BLaER1 (cell line): Measurements from ENCODE around the gene NSG1.
A peak's percentile ranks its signal among the peaks of the same experiment; 100 is the strongest.
"Not testable (repeated sequence)": the region's sequence is repeated elsewhere in the genome, so short reads cannot be mapped to it uniquely, and the experiment has no call there.

ENCODE experiments used
- H3K27ac ChIP-seq: shearing (Covaris generic); formaldehyde crosslinking; 2 replicates; pipeline ENCODE4 v1.8.1; 2022
- H3K27me3 ChIP-seq: shearing (Covaris generic); formaldehyde crosslinking; 2 replicates; pipeline ENCODE4 v1.8.1; 2022
- H3K36me3 ChIP-seq: shearing (Covaris generic); formaldehyde crosslinking; 2 replicates; pipeline ENCODE4 v1.8.1; 2022
- H3K4me1 ChIP-seq: shearing (Covaris generic); formaldehyde crosslinking; 2 replicates; pipeline ENCODE4 v1.8.1; 2022
- H3K4me2 ChIP-seq: shearing (Covaris generic); formaldehyde crosslinking; 2 replicates; pipeline ENCODE4 v1.8.1; 2022
- H3K4me3 ChIP-seq: shearing (Covaris generic); formaldehyde crosslinking; 2 replicates; pipeline ENCODE4 v1.8.1; 2022
- H3K9ac ChIP-seq: shearing (Covaris generic); formaldehyde crosslinking; 2 replicates; pipeline ENCODE4 v1.8.1; 2022
- H3K9me3 ChIP-seq: shearing (Covaris generic); formaldehyde crosslinking; 2 replicates; pipeline ENCODE4 v1.8.1; 2022
- H4K20me1 ChIP-seq: shearing (Covaris generic); formaldehyde crosslinking; 2 replicates; pipeline ENCODE4 v1.8.1; 2022
- Cebpa-rat ChIP-seq: shearing (Covaris generic); IDR thresholded peaks from 2 replicates; pipeline ENCODE4 v1.8.1; 2022

NSG1 gene

GRCh38 chr4:4386736-4387392, at the start of gene NSG1:
Gene NSG1, plus strand, starts transcription at chr4:4387102. Its CDS starts 528 bp downstream, at chr4:4387630.
- H3K4me3 ChIP-seq: peak within 1 kb of the TSS; percentile 76
- no peak for TF ChIP-seq Cebpa-rat
- H3K27me3 ChIP-seq: peaks cover 90% of the 10 kb centered on the region
- peak within 1 kb of the TSS; percentile 45; the same call in 1 of the 2 replicates for H3K9ac ChIP-seq
- H3K9me3 ChIP-seq: no peaks in the 10 kb centered on the region
- H4K20me1 ChIP-seq: peaks cover 28% of the 10 kb centered on the region
- H3K4me2 ChIP-seq: peak within 1 kb of the TSS; percentile 100
- H3K27ac ChIP-seq: no peak within 1 kb of the TSS
- peaks cover 29% of the 10 kb centered on the region for H3K4me1 ChIP-seq
- H3K36me3 ChIP-seq: no peaks in the 10 kb centered on the region

- no peak overlapping the region for H3K27ac ChIP-seq
- no peaks in the 10 kb centered on the region for H3K27me3 ChIP-seq
- H3K4me2 ChIP-seq: peak overlapping the region; percentile 65
- H3K4me1 ChIP-seq: peaks cover 48% of the 10 kb centered on the region
- H3K9ac ChIP-seq: no peak overlapping the region
- H3K36me3 ChIP-seq: no peaks in the 10 kb centered on the region
- TF ChIP-seq Cebpa-rat: no peak
- H3K4me3 ChIP-seq: no peak overlapping the region
- H4K20me1 ChIP-seq: no peaks in the 10 kb centered on the region
- H3K9me3 ChIP-seq: no peaks in the 10 kb centered on the region
Observed at GRCh38 chr4:4338210-4339001, 48.5 kb upstream of the NSG1 start.

GRCh38 chr4:4339504-4340085, 47.3 kb upstream of the NSG1 start:
- Histone ChIP-seq H3K27ac (no peak overlapping the region), H3K36me3 (no peaks in the 10 kb centered on the region), H3K4me3 (no peak overlapping the region), H3K27me3 (no peaks in the 10 kb centered on the region), H4K20me1 (no peaks in the 10 kb centered on the region), H3K4me2 (no peak overlapping the region), H3K9ac (no peak overlapping the region), H3K4me1 (peaks cover 51% of the 10 kb centered on the region), H3K9me3 (no peaks in the 10 kb centered on the region)
- TF ChIP-seq Cebpa-rat: no peak

- Histone ChIP-seq H3K27me3 (no peaks in the 10 kb centered on the region), H4K20me1 (no peaks in the 10 kb centered on the region), H3K27ac (no peak overlapping the region), H3K36me3 (no peaks in the 10 kb centered on the region), H3K9me3 (peaks cover 14% of the 10 kb centered on the region; the same call in 1 of the 2 replicates), H3K4me1 (peaks cover 68% of the 10 kb centered on the region), H3K9ac (no peak overlapping the region), H3K4me2 (no peak overlapping the region; the same call in 1 of the 2 replicates), H3K4me3 (no peak overlapping the region)
- no peak for TF ChIP-seq Cebpa-rat
Observed at GRCh38 chr4:4341861-4342650, 44.8 kb upstream of the NSG1 start.

GRCh38 chr4:4343038-4343437, 43.9 kb upstream of the NSG1 start:
- Histone ChIP-seq H3K36me3 (no peaks in the 10 kb centered on the region), H3K9ac (no peak overlapping the region), H3K4me2 (peak overlapping the region; percentile 71), H3K27me3 (no peaks in the 10 kb centered on the region), H3K4me1 (peaks cover 71% of the 10 kb centered on the region), H3K27ac (no peak overlapping the region), H3K9me3 (peaks cover 23% of the 10 kb centered on the region; the same call in 1 of the 2 replicates), H3K4me3 (no peak overlapping the region), H4K20me1 (no peaks in the 10 kb centered on the region)
- no peak for TF ChIP-seq Cebpa-rat

GRCh38 chr4:4344915-4345527, 41.9 kb upstream of the NSG1 start:
- TF ChIP-seq Cebpa-rat: no peak
- Histone ChIP-seq H3K36me3 (no peaks in the 10 kb centered on the region), H3K9ac (no peak overlapping the region), H3K27me3 (no peaks in the 10 kb centered on the region), H3K4me3 (no peak overlapping the region), H4K20me1 (no peaks in the 10 kb centered on the region), H3K27ac (0 out of 2 replicates have a peak overlapping the region, but pooled peaks have one; percentile 51), H3K4me2 (peak overlapping the region; percentile 71), H3K4me1 (peaks cover 77% of the 10 kb centered on the region), H3K9me3 (peaks cover 41% of the 10 kb centered on the region)

GRCh38 chr4:4347585-4347984, 39.3 kb upstream of the NSG1 start:
- Histone ChIP-seq H3K27me3 (no peaks in the 10 kb centered on the region), H3K4me3 (no peak overlapping the region), H3K4me1 (peaks cover 68% of the 10 kb centered on the region), H3K36me3 (no peaks in the 10 kb centered on the region), H3K4me2 (peak overlapping the region; percentile 58), H3K9me3 (peaks cover 66% of the 10 kb centered on the region), H3K27ac (peak overlapping the region; percentile 58; the same call in 1 of the 2 replicates), H4K20me1 (no peaks in the 10 kb centered on the region), H3K9ac (no peak overlapping the region)
- TF ChIP-seq Cebpa-rat: no peak

- not testable (repeated sequence) for H4K20me1 ChIP-seq, H3K4me3 ChIP-seq, H3K36me3 ChIP-seq, H3K27me3 ChIP-seq, H3K9ac ChIP-seq
- Histone ChIP-seq H3K9me3 (peaks cover 76% of the 10 kb centered on the region), H3K4me2 (peak overlapping the region; percentile 58), H3K27ac (peak overlapping the region; percentile 59), H3K4me1 (peaks cover 58% of the 10 kb centered on the region)
Observed at GRCh38 chr4:4348585-4348984, 38.3 kb upstream of the NSG1 start.

- H3K4me3 ChIP-seq: peak overlapping the region; percentile 47; the same call in 1 of the 2 replicates
- no peak overlapping the region for H3K9ac ChIP-seq
- H3K9me3 ChIP-seq: peaks cover 88% of the 10 kb centered on the region
- no peak overlapping the region for H3K27ac ChIP-seq
- H3K4me1 ChIP-seq: peaks cover 45% of the 10 kb centered on the region
- TF ChIP-seq Cebpa-rat: no peak
- no peaks in the 10 kb centered on the region for H3K27me3 ChIP-seq
- no peaks in the 10 kb centered on the region for H4K20me1 ChIP-seq
- no peak overlapping the region for H3K4me2 ChIP-seq
- H3K36me3 ChIP-seq: no peaks in the 10 kb centered on the region
Observed at GRCh38 chr4:4349867-4350266, 37.0 kb upstream of the NSG1 start.
